NCI-H748 (cell line): ENCODE measurements around the gene WWP2.
A peak's percentile ranks its signal among the peaks of the same experiment; 100 is the strongest.
"Not testable (repeated sequence)": the region's sequence is repeated elsewhere in the genome, so short reads cannot be mapped to it uniquely, and the experiment has no call there.

Experiments
- DNase-seq: peaks from one replicate; lab custom pipeline; 2025; ENCODE audit not compliant: unreplicated experiment; lab: John Stamatoyannopoulos, UW

Gene WWP2

DNA sequence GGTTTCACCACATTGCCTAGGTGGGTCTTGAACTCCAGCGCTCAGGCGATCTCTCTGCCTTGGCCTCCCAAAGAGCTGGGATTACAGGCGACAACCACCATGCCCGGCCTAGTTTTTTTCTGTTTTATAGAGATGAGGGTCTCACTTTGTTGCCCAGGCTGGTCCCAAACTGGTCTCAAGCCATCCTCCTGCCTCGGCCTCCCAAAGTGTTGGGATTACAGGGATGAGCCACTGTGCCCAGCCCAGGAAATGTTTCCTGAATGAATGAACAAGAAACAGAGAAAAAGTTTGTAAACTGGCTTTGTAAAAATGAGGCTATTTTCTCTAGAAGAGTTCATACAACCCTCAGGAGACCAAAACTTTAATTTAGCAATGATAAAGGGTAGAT is 68.0 kb downstream of the WWP2 start:
- DNase-seq, result no peak

DNA sequence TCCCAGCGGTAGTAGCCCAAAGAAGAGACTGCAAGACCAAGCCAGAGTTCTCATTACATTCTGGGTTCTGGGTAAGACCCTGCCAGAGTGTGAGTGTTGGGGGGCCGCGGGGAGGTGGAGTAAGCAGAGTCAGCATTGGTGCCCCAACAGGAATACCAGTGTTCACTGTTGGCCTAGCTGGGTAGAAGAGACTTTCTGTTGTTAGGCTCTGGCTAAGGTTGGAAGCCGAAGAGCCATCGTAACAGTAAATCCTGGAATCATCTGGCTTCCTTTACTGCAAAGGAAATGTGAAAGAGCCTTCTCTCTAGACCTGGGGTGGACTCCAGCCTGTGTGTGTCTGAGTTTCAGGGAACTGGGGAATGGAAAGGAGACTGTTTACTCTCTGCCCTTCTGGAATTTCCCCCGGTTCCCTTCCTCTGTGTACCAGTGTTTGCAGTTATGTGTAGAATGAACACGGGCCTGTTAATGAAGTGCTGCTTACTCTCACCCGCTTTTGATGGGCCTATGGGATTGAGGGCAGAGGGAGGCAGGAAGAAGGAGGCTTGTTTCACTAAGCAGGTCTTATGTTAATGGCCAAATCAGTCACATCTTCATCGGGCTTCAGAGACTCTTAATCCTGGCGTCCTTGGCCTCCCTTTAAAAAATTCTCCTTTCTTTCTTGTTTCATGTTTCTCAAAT is 68.5 kb downstream of the WWP2 start:
- no peak for DNase-seq

- DNase-seq, result no peak
Measured at GRCh38 chr16:69831212-69832123, 69.3 kb downstream of the WWP2 start.

DNA sequence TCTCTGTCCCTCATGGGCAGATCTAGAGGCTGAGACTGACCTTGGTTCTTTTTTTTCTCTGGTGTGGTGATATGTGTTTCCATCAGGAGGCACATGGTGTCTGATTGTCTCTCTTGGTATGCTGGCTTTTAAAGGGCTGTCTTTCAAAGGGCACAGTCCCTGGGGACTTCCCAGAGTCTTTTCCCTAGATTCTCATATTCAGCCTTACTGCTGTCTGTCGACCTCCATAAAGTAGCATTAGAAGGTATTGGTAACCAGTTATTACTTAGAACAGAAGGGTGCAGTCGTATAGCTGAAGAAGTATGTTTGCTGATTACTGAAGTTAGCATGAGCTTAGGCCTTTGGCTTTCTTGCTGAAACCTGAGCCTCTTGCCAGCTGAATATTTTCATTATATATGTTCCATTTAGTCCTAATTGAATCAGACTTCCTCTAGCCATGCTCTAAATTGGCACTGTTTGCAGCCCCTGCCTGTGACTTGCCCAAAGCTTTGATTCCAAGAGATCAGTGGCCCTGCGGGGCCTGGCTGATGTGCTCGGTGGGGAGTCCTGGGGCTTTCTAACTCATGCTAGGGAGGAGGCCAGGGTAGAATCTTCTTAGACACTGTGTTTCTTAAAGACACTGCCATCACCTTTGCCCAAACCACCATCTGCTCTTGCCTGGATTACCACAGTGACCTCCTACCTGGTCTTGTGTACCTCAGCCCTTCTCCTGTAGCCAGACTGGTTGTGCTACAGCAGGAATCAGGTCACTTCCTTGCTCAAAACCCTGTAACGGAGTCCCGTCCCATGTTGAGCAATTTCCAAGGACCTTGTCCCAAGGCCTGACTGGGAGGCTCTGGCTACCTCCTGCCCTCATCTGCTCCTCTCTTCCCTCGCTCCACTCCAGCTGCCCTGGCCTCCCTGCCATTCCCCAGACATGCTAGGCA is 71.5 kb downstream of the WWP2 start:
- DNase-seq, result no peak

DNA sequence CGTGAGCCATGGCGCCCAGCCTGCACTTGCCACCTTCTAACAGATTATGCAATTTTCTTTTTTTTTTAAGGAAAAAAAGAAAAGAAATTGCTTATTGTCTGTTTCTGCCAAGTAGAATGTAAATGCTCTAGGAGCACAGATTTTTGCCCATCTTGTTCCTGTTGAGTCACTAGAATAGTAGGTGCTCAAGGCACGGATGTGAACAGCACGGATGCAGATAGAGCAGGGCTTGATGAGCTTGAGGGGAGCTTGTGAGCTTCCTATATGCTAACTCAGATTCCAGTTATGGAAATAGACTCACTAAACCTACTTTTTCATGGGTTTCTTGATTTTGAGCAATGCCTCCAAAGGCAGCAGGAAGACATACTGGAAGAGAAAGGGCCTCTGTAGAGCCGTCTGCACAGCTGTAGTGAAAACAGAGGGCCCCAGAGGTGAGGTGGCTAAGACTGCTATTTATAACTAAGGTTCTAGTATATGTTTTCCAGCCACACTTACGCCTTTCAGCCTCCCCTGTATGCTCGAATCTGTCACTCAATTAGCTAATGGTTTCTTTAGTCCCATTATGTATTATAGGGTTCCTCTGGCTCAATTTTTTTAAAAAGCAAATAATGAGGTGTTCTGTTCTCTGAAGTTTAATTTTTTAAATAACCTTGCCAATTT is 72.8 kb downstream of the WWP2 start:
- no peak for DNase-seq

DNA sequence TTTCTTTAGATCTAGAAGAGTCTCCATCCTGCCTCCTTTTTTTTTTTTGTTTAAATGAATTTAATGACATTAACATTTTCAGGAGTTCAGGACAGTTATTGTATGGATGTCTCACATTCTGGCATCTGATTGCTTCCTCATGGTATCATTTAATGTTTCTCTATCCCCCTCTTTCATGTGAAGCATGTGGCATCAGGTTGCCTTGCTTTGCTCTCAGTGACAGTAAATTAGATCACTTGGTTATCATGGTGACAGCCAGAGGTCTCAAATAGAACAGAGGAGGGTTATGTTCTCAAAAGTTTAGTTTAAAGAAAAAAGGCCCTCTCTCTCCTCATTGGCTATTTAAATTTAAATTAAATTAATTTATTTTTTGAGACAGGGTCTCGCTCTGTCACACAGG is 74.1 kb downstream of the WWP2 start:
- DNase-seq, result no peak

DNA sequence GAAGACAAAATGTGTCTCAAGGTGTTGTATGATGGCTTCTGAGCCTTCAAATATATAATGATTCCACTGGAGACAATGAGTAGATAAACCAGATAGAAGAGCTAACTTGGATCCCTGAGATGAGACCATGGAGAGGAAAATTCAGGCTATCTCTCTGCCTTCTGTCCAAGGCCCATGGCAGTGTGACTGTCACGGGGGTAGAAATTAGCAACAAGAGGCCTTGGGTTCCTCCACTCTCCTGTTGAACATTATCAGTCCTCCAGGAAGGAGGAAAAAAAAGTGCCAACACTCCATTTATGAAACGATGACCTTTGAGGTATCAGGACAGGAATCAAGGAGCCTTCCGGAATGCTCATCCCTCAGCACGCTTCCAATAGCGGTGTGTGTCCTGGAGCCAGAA is 75.2 kb downstream of the WWP2 start:
- no peak for DNase-seq

GRCh38 chr16:69838489-69838888 is 76.4 kb downstream of the WWP2 start:
- no peak for DNase-seq

GRCh38 chr16:69839240-69839688 is 77.1 kb downstream of the WWP2 start:
- no peak for DNase-seq

DNA sequence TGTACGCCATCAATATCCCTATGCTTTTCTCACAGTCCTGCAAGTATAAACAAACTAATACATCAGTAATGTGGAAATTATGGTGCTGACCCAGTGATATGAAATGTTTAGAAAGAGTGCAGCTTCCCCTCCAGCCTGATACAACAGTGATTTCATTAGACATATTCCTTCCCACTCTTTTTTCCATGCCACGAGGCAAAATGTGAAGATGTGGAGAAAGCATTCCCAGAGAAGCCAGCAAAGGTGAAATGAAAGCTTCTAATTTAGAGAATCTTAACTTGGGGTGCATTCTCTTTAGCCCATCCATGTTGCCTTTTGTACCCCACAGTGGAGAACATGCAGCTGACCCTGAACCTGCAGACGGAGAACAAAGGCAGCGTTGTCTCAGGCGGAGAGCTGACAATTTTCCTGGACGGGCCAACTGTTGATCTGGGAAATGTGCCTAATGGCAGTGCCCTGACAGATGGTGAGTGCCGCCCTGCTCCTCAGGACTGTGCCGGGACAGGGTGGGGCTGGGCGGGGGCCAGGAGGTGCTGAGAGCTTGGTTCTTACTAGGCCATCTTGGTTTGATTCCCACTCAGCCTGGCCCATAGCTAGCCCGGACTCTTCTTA is 77.8 kb downstream of the WWP2 start:
- no peak for DNase-seq

DNA sequence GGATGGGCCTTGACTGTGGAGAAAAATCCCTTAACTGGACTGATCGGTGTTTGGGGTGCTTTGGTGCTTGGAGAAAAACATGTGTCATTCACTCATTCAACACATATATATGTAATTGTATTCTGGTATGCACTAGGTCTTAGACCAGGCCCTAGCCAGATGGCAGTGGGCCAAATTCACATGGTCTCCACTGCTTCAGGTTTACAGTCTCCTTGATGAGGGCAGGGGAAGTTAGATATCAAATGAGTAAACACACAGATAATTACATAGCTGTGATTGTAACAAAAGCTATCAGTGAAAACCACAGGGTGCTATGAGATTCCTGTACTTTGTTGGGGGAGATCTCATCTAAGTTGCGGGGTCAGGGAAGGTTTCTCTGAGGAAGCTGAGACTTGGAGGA is 78.8 kb downstream of the WWP2 start:
- peak; percentile 4 for DNase-seq

DNA sequence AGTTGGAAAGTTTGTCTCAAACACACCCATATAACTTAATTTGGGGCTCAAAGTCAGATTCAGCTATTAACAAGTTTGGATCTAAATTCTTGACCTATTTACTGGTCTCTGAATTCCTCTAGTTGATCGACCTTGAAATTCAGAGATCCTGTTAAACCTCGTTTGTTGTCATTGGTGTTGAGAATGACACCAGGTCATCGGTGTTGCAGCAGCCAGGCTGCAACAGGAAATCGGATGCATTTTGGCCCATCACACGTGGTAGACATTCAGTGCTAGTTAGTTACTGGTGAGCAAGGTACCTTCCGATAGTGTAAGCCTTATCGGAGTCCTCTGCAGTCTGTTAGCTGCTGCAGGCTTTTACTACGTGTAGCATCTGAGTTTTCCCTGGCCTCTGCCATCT is 82.3 kb downstream of the WWP2 start:
- DNase-seq, result no peak

GRCh38 chr16:69845181-69845580 is 83.0 kb downstream of the WWP2 start:
- no peak for DNase-seq

GRCh38 chr16:69847643-69848042 is 85.5 kb downstream of the WWP2 start:
- no peak for DNase-seq

GRCh38 chr16:69848637-69849545 is 86.8 kb downstream of the WWP2 start:
- no peak for DNase-seq

DNA sequence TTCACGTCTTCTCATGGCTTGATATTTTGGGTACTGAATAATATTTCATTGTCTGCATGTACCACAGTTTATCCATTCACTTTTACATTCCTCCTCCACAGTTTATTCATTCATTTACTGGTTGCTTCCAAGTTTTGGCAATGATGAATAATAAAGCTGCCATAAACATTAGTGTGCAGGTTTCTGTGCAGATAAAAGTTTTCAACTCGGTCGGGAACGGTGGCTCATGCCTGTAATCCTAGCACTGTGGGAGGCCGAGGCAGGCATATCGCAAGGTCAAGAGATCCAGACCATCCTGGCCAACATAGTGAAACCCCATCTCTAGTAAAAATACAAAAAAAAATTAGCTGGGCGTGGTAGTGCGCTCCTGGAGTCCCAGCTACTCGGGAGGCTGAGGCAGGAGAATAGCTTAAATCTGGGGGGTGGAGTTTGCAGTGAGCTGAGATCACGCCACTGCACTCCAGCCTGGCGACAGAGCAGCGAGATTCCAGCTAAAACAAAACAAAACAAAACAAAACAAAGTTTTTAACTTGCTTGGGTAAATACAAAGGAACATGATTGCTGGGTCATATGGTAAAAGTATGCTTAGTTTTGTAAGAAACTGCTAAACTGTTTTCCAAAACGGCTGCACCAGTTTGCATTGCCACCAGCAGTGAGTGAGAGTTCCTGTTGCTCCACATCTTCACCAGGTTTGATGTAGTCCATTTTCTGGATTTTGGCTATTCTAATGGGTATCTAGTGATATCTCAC is 89.5 kb downstream of the WWP2 start:
- DNase-seq, result no peak

GRCh38 chr16:69852815-69853214 is 90.7 kb downstream of the WWP2 start:
- no peak for DNase-seq

DNA sequence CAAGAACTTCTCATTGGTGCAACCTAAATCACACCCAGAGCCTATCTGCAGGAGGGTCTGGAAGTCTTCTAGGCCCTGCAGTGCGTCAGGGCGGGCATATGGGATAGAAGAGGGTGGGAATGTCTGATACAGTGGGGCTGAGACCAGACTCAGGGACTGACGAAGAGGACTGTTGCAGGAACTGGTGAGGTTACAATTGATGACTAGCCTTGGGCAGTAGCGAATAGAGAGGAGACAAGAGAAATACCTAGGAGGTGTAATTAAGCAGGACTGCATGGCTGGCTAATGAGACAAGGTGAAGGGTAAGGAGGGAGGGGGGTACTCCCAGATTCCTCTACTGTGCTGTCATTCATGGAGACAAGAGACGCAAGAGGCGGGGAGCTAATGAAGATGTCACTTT is 91.3 kb downstream of the WWP2 start:
- no peak for DNase-seq

DNA sequence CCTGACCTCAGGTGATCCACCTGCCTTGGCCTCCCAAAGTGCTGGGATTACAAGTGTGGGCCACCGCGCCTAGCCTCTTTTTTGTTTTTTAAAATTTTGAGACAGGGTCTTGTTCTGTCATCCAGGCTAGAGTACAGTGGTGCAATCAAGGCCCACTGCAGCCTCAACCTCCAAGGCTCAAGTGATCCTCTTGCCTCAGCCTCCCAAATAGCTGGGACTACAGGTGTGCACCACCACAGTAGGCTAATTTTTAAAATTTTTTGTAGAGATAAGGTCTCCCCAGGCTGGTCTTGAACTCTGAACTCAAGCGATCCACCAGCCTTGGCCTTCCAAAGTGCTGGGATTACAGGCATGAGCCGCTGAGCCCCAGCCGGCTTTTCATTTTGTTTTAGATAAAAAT is 92.6 kb downstream of the WWP2 start:
- not testable (repeated sequence) for DNase-seq
